Kidney epithelial cell (primary cell): ENCODE measurements around the gene STARD3NL. TPM values are rescaled to one million over a fixed set of nuclear protein-coding genes. Genes with fewer than 3 reads are reported as not detected.
A peak's percentile ranks its signal among the peaks of the same experiment; 100 is the strongest.

Source experiments
- DNase-seq: peaks from one replicate; pipeline ENCODE4 v3.0.0-alpha.2; 2010; ENCODE audit warnings: low read depth
- H3K27me3 ChIP-seq: 2 replicates; pipeline ENCODE4 v1.6.0; 2011; ENCODE audit warnings: low read length; ENCODE audit not compliant: control insufficient read depth, insufficient read depth
- H3K36me3 ChIP-seq: 2 replicates; pipeline ENCODE4 v1.5.1; 2011; ENCODE audit warnings: low read length; ENCODE audit not compliant: control insufficient read depth, insufficient read depth
- H3K4me3 ChIP-seq: 2 replicates; pipeline ENCODE4 v1.5.1; 2011; ENCODE audit warnings: low read depth, mild to moderate bottlenecking, control low read depth, low read length
- CTCF ChIP-seq: IDR thresholded peaks from 2 replicates; pipeline ENCODE4 v1.5.1; 2011; ENCODE audit warnings: mild to moderate bottlenecking, moderate library complexity, low read length, control low read depth, inconsistent platforms; ENCODE audit not compliant: insufficient read depth, poor library complexity, severe bottlenecking
- total RNA-seq: library from RNA; depleted of rRNA; stranded (reverse); fragments of >200 nt; gene quantifications from 2 replicates; pipeline ENCODE4 v1.2.3, GENCODE V29; 2015

STARD3NL gene
- total RNA-seq, 1 donor from 2014 or later, result 66.8 TPM

- DNase-seq, result no peak
- H3K4me3 ChIP-seq, result no peak overlapping the region
- H3K36me3 ChIP-seq, result peaks cover 2% of the 10 kb centered on the region
- no peak for TF ChIP-seq CTCF
- H3K27me3 ChIP-seq, result no peaks in the 10 kb centered on the region
Measured at GRCh38 chr7:38207843-38208242, 29.8 kb downstream of the STARD3NL start.

- H3K27me3 ChIP-seq, result no peaks in the 10 kb centered on the region
- no peak overlapping the region for H3K4me3 ChIP-seq
- no peak for DNase-seq
- TF ChIP-seq CTCF, result no peak
- H3K36me3 ChIP-seq, result peaks cover 2% of the 10 kb centered on the region
Measured at GRCh38 chr7:38211486-38211885, 33.4 kb downstream of the STARD3NL start.

- peaks cover 2% of the 10 kb centered on the region for H3K36me3 ChIP-seq
- H3K4me3 ChIP-seq, result no peak overlapping the region
- no peak for DNase-seq
- no peak for TF ChIP-seq CTCF
- H3K27me3 ChIP-seq, result no peaks in the 10 kb centered on the region
Measured at GRCh38 chr7:38211940-38212339, 33.9 kb downstream of the STARD3NL start.

- H3K36me3 ChIP-seq, result peaks cover 4% of the 10 kb centered on the region
- TF ChIP-seq CTCF, result no peak
- no peak overlapping the region for H3K4me3 ChIP-seq
- DNase-seq, result no peak
- no peaks in the 10 kb centered on the region for H3K27me3 ChIP-seq
Measured at GRCh38 chr7:38215115-38215514, 37.1 kb downstream of the STARD3NL start.

- Histone ChIP-seq H3K4me3 (no peak overlapping the region), H3K36me3 (peaks cover 4% of the 10 kb centered on the region), H3K27me3 (no peaks in the 10 kb centered on the region)
- no peak for DNase-seq
- peak; percentile 99 for TF ChIP-seq CTCF
Measured at GRCh38 chr7:38215735-38216670, 38.0 kb downstream of the STARD3NL start.
